GM12878 (cell line): ENCODE results near the gene HOXD9. TPM values are rescaled to one million over a fixed set of nuclear protein-coding genes. Genes with fewer than 3 reads are reported as not detected.

Source experiments
- ATAC-seq: fragments of 200-7000 bp; cut with Tn5 transposase; 3 replicates; pipeline ENCODE4 v1.9.1; 2020; ENCODE audit warnings: mild to moderate bottlenecking, moderate library complexity
- BruUV-seq: library from RNA; stranded (reverse); fragments of 400-500 nt; replicated peaks from 2 replicates; lab custom pipeline; 2021; lab: Mats Ljungman, UMichigan
- CTCF ChIA-PET: fragments of 300-600 bp; sonication (Branson Sonifier 250); formaldehyde crosslinking; extraction: SDS; loops from one replicate; lab custom pipeline; 2021; ENCODE audit warnings: inconsistent platforms; lab: Yijun Ruan, JAX
- POLR2A ChIA-PET: fragments of 350-600 bp; formaldehyde crosslinking; extraction: SDS; loops from one replicate; lab custom pipeline; 2021; ENCODE audit warnings: inconsistent platforms; lab: Charles Lee
- RAD21 ChIA-PET: fragments of 300-600 bp; sonication (Branson Sonifier 250); formaldehyde crosslinking; loops from one replicate; lab custom pipeline; 2023; ENCODE audit warnings: antibody characterized with exemption; ENCODE audit not compliant: unreplicated experiment; lab: Charles Lee
- SMC1A ChIA-PET: fragments of 300-600 bp; sonication (Branson Sonifier 250); formaldehyde crosslinking; loops from one replicate; lab custom pipeline; 2023; ENCODE audit not compliant: unreplicated experiment, uncharacterized antibody; lab: Charles Lee
- DNase-seq: peaks from one replicate; pipeline ENCODE4 v3.0.0-alpha.2; 2011; ENCODE audit warnings: low read depth, low spot score
- FAIRE-seq: peaks from 3 replicates; lab custom pipeline; 2011; peaks lifted over from hg19 to GRCh38; lab: Jason Lieb, UNC
- H2AFZ ChIP-seq: 2 replicates; pipeline ENCODE4 v1.6.0; 2011; ENCODE audit warnings: low read depth, low read length, control low read depth; ENCODE audit not compliant: control insufficient read depth
- H3K27ac ChIP-seq: 2 replicates; pipeline ENCODE4 v1.5.1; 2011; ENCODE audit warnings: control low read depth; ENCODE audit not compliant: control insufficient read depth, insufficient read depth
- H3K27me3 ChIP-seq, 2 experiments: replicated peaks in 1 of 2; 2 replicates each; pipeline versions ENCODE4 v1.6.0 to v1.6.1; 2011; ENCODE audit warnings: low read length in 1 of 2; ENCODE audit not compliant: control insufficient read depth in 2 of 2, insufficient read depth in 2 of 2
- H3K36me3 ChIP-seq, 2 experiments: 2 replicates each; pipeline ENCODE4 v1.5.1; 2011; ENCODE audit warnings: low read length in 1 of 2; ENCODE audit not compliant: control insufficient read depth in 2 of 2, insufficient read depth in 2 of 2
- H3K4me1 ChIP-seq: 2 replicates; pipeline ENCODE4 v1.6.1; 2011; ENCODE audit warnings: mild to moderate bottlenecking, low read length, moderate library complexity, mixed read lengths; ENCODE audit not compliant: control insufficient read depth, insufficient read depth
- H3K4me2 ChIP-seq: 2 replicates; pipeline ENCODE4 v1.6.0; 2011; ENCODE audit warnings: control low read depth; ENCODE audit not compliant: control insufficient read depth, insufficient read depth
- H3K4me3 ChIP-seq: fragments of 200-600 bp; sonication (generic); 2 replicates; pipeline ENCODE4 v1.5.1; 2016
- H3K79me2 ChIP-seq: 2 replicates; pipeline ENCODE4 v1.6.0; 2011; ENCODE audit warnings: low read length; ENCODE audit not compliant: control insufficient read depth, insufficient read depth
- H3K9ac ChIP-seq: 2 replicates; pipeline ENCODE4 v1.8.0; 2011; ENCODE audit warnings: low read length, control low read depth, mixed read lengths; ENCODE audit not compliant: control insufficient read depth, insufficient read depth
- H3K9me3 ChIP-seq: replicated peaks from 3 replicates; pipeline ENCODE4 v1.5.1; 2011; ENCODE audit warnings: mild to moderate bottlenecking, low read length; ENCODE audit not compliant: control insufficient read depth, insufficient read depth
- H4K20me1 ChIP-seq: 2 replicates; pipeline ENCODE4 v1.6.0; 2011; ENCODE audit not compliant: control insufficient read depth, insufficient read depth
- ASH2L ChIP-seq: fragments of 300-600, 200-600 bp; sonication (generic); IDR thresholded peaks from 2 replicates; pipeline ENCODE4 v1.6.1; 2017; ENCODE audit warnings: low read depth, mild to moderate bottlenecking, borderline replicate concordance
- BCL11A ChIP-seq: IDR thresholded peaks from 2 replicates; pipeline ENCODE4 v1.6.1; 2011; ENCODE audit warnings: low read depth, low read length
- BCL3 ChIP-seq: IDR thresholded peaks from 2 replicates; pipeline ENCODE4 v1.6.1; 2011; ENCODE audit warnings: borderline replicate concordance, low read depth, mild to moderate bottlenecking, moderate library complexity, low read length; ENCODE audit not compliant: insufficient read depth, poor library complexity, severe bottlenecking
- CEBPB ChIP-seq, 2 experiments: fragments of 150-350 bp in 1 of 2; IDR thresholded peaks; 2 replicates each; pipeline ENCODE4 v1.6.1; 2012 to 2014; ENCODE audit warnings: low read depth in 2 of 2, low read length in 2 of 2, borderline replicate concordance in 1 of 2, inconsistent platforms in 1 of 2
- DPF2 ChIP-seq: fragments of 450-650 bp; IDR thresholded peaks from 2 replicates; pipeline ENCODE4 v1.6.1; 2017; ENCODE audit warnings: mild to moderate bottlenecking
- EZH2 ChIP-seq: IDR thresholded peaks from 2 replicates; pipeline ENCODE4 v1.6.1; 2012; ENCODE audit warnings: low read depth, mild to moderate bottlenecking, control low read depth, inconsistent platforms, low read length, borderline replicate concordance; ENCODE audit not compliant: control insufficient read depth
- HDGF ChIP-seq: fragments of 450-650 bp; IDR thresholded peaks from 2 replicates; pipeline ENCODE4 v1.6.1; 2016; ENCODE audit warnings: antibody characterized with exemption
- KDM1A ChIP-seq: fragments of 200-600 bp; sonication (generic); IDR thresholded peaks from 2 replicates; pipeline ENCODE4 v1.6.1; 2016; ENCODE audit warnings: borderline replicate concordance
- MXI1 ChIP-seq: fragments of 150-350 bp; IDR thresholded peaks from 2 replicates; pipeline ENCODE4 v1.6.1; 2011; ENCODE audit warnings: low read depth, mild to moderate bottlenecking, inconsistent platforms, low read length, improper control_type of control experiment
- NFYB ChIP-seq: IDR thresholded peaks from 2 replicates; pipeline ENCODE4 v1.6.1; 2011; ENCODE audit warnings: low read depth, mild to moderate bottlenecking, low read length, improper control_type of control experiment, moderate library complexity; ENCODE audit not compliant: insufficient read depth
- POU2F2 ChIP-seq: IDR thresholded peaks from 3 replicates; pipeline ENCODE4 v1.6.1; 2011; ENCODE audit warnings: low read depth, mild to moderate bottlenecking, low read length, borderline replicate concordance
- RBBP5 ChIP-seq: fragments of 200-600 bp; sonication (generic); conservative IDR thresholded peaks from 2 replicates; pipeline ENCODE4 v1.6.1; 2016
- RELA ChIP-seq: fragments of 450-650 bp; IDR thresholded peaks from 2 replicates; pipeline ENCODE4 v1.8.0; 2014; ENCODE audit warnings: borderline replicate concordance; ENCODE audit not compliant: partially characterized antibody
- SMC3 ChIP-seq: IDR thresholded peaks from 2 replicates; pipeline ENCODE4 v1.6.1; 2011; ENCODE audit warnings: low read length, improper control_type of control experiment, borderline replicate concordance
- SRF ChIP-seq, 2 experiments: IDR thresholded peaks; 2 replicates each; pipeline ENCODE4 v1.6.1; 2011; ENCODE audit warnings: low read depth in 2 of 2, low read length in 2 of 2, mild to moderate bottlenecking in 1 of 2, moderate library complexity in 1 of 2
- ZNF207 ChIP-seq: fragments of 450-650 bp; IDR thresholded peaks from 2 replicates; pipeline ENCODE4 v1.6.1; 2014; ENCODE audit warnings: antibody characterized with exemption, mild to moderate bottlenecking, borderline replicate concordance
- WGBS: methylation state at CpG from one replicate; pipeline ENCODE4 v1.1.6; 2016; ENCODE audit warnings: low lambda C conversion rate; ENCODE audit not compliant: insufficient replicate concordance, insufficient coverage; ENCODE audit errors: missing lambda C conversion rate; 5-methylcytosine and 5-hydroxymethylcytosine counted together
- in situ Hi-C: fragments of 300-500 bp; cut with MboI; formaldehyde crosslinking; loops from 9 replicates; pipeline ENCODE4 v1.14.3; 2018; ENCODE audit warnings: mixed read lengths
- intact Hi-C: fragments of 100-400 bp; cut with micrococcal nuclease; formaldehyde crosslinking; loops from one replicate; pipeline ENCODE4 v1.14.2; 2022; ENCODE audit not compliant: unreplicated experiment
- polyA plus RNA-seq, 11 experiments: library from polyadenylated mRNA; depleted of rRNA in 4 of 11; unstranded in 6 of 11; stranded (reverse) in 5 of 11; fragments of >200 nt; fragmentation: Nextera tagmentation in 4 of 11; fragmentation: Illumina TruSeq in 1 of 11; extraction: Ambion mirVana in 4 of 11; extraction: Trizol in 1 of 11; gene quantifications; 1 replicate in 1 of 11; 2 replicates in 10 of 11; pipeline versions ENCODE4 v1.2.1 to v1.2.3, GENCODE V29; 2011 to 2016; ENCODE audit warnings: inconsistent platforms in 2 of 11, missing spikeins in 2 of 11, low read depth in 1 of 11
- total RNA-seq, 4 experiments: library from RNA; depleted of rRNA in 3 of 4; stranded (reverse); fragments of >200 nt in 3 of 4; fragmentation: Illumina TruSeq in 1 of 4; extraction: Trizol in 1 of 4; gene quantifications; 2 replicates each; pipeline versions ENCODE4 v1.2.1 to v1.2.3, GENCODE V29; 2013 to 2021
- TF ChIP-seq, protein P1 (sequence below): fragments of 450-650 bp; IDR thresholded peaks from 2 replicates; pipeline ENCODE4 v1.6.1; 2017; ENCODE audit warnings: borderline replicate concordance
- TF ChIP-seq, protein P2 (sequence below): fragments of 450-650 bp; IDR thresholded peaks from 2 replicates; pipeline ENCODE4 v1.6.1; 2014; ENCODE audit warnings: mild to moderate bottlenecking

The HOXD9 gene
- total and polyA plus RNA-seq, 10 of the 15 experiments (the other 5 are each of a cell fraction or from before 2014, with no cell fraction given) = not detected

DNA sequence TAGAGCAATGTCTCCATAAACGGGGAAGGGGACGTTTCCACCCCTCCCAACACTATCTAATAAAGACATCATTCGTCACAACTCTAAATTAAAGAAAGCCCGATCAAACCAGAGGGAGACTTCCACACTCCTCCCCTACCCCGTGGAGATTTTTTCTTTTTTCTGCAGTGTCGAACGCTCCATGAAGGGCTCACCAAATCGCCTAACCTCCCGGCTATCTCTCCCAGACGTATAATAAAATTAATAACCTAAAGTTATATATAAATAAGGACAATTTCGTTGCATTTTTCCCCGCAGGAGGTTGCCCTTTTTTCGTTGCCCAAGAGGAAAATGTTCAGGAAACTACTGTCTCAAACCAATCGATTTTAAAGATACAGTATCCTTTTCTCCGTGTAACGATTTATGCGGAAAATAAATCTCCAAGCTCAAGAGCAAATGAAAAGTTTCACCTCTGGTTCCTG, 41.1 kb upstream of the HOXD9 start:
- H3K4me3 ChIP-seq = no peak overlapping the region
- FAIRE-seq (no peak), ATAC-seq (no peak), DNase-seq (no peak)
- intact Hi-C loops (loop anchor here (10.0 kb wide), 1 partner anchor 197 kb away; no protein-coding TSS in a partner anchor), in situ Hi-C loops (no loop called here)
- POLR2A ChIA-PET = no interaction called here
- H3K9me3 ChIP-seq = peaks cover 20% of the 10 kb centered on the region; the same call in 2 of the 3 replicates
- RAD21 ChIA-PET = no interaction called here
- no peaks in the 10 kb centered on the region for H3K4me1 ChIP-seq
- no peak overlapping the region for H3K9ac ChIP-seq
- H4K20me1 ChIP-seq = no peaks in the 10 kb centered on the region
- SMC1A ChIA-PET = no interaction called here
- no TSS peak for BruUV-seq
- CTCF ChIA-PET = no interaction called here
- no peak overlapping the region for H3K4me2 ChIP-seq
- no peak overlapping the region for H2AFZ ChIP-seq
- no peaks in the 10 kb centered on the region for H3K36me3 ChIP-seq
- peaks cover 5 to 22% of the 10 kb centered on the region in 2 experiments for H3K27me3 ChIP-seq
- H3K27ac ChIP-seq = no peak overlapping the region
- no peaks in the 10 kb centered on the region for H3K79me2 ChIP-seq
- WGBS = 45% methylated on average over 17 of the region's 17 CpGs
- TF ChIP-seq HDGF (no peak), CEBPB (IDR thresholded peaks at IDR 0.05; ENCODE audit: borderline replicate concordance in 1 of 2, low read depth in 2 of 2, low read length in 2 of 2) (no peak), POU2F2 (no peak), DPF2 (no peak), EZH2 (no peak), MXI1 (no peak), BCL11A (no peak), RBBP5 (no peak), ASH2L (no peak), NFYB (no peak), ZNF207 (no peak), RELA (no peak), KDM1A (no peak), BCL3 (no peak), SRF (IDR thresholded peaks at IDR 0.05; ENCODE audit: low read depth in 2 of 2, low read length in 2 of 2) (no peak), SMC3 (no peak)
- TF ChIP-seq, protein P1, sequence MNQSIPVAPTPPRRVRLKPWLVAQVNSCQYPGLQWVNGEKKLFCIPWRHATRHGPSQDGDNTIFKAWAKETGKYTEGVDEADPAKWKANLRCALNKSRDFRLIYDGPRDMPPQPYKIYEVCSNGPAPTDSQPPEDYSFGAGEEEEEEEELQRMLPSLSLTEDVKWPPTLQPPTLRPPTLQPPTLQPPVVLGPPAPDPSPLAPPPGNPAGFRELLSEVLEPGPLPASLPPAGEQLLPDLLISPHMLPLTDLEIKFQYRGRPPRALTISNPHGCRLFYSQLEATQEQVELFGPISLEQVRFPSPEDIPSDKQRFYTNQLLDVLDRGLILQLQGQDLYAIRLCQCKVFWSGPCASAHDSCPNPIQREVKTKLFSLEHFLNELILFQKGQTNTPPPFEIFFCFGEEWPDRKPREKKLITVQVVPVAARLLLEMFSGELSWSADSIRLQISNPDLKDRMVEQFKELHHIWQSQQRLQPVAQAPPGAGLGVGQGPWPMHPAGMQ = no peak
- TF ChIP-seq, protein P2, sequence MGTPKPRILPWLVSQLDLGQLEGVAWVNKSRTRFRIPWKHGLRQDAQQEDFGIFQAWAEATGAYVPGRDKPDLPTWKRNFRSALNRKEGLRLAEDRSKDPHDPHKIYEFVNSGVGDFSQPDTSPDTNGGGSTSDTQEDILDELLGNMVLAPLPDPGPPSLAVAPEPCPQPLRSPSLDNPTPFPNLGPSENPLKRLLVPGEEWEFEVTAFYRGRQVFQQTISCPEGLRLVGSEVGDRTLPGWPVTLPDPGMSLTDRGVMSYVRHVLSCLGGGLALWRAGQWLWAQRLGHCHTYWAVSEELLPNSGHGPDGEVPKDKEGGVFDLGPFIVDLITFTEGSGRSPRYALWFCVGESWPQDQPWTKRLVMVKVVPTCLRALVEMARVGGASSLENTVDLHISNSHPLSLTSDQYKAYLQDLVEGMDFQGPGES = no peak
